HK-2 (cell line): ENCODE measurements around the gene CFAP54.

Source experiments
- DNase-seq: peaks from one replicate; pipeline ENCODE4 v3.0.0-alpha.2; 2018; ENCODE audit not compliant: unreplicated experiment

The CFAP54 gene

GRCh38 chr12:96824074-96824837 lies 334.9 kb downstream of the CFAP54 start:
- no peak for DNase-seq

DNA sequence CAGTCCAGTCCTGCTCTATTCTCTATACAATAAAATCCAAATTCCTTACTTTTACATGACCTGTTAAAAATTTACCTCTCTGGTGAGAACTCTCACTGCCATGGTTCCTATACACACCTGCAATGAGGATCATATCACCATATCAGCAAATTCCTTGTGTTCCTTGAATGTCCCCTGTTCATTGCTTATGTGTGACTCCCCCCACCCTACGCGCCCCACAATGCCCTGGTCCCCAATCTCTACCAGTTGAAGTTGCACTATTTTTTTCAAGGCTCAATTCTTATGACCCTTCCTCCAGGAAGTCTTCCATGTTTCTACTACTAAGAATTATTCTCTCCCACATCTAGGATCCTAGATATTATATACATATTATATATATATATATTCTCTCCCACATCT lies 335.5 kb downstream of the CFAP54 start:
- no peak for DNase-seq

- DNase-seq = no peak
Observed at GRCh38 chr12:96828169-96828789, 338.9 kb downstream of the CFAP54 start.

DNA sequence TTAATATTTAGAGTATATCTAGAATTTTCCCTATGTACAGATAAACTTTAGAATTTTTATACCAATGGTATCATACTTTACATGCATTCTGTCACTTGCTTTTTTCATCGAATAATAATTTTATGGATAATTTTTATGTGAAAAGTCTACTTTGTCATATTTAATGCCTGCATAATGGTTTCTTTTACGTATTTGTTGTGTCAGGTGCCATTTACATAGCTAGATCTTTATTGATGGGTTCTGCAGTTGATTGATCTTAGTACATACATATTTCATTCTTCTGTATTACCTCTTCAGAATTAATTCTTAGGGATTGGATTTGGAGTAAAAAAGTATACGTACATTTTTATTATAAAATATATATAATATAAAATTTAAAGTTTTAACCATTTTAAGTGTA lies 340.0 kb downstream of the CFAP54 start:
- no peak for DNase-seq

DNA sequence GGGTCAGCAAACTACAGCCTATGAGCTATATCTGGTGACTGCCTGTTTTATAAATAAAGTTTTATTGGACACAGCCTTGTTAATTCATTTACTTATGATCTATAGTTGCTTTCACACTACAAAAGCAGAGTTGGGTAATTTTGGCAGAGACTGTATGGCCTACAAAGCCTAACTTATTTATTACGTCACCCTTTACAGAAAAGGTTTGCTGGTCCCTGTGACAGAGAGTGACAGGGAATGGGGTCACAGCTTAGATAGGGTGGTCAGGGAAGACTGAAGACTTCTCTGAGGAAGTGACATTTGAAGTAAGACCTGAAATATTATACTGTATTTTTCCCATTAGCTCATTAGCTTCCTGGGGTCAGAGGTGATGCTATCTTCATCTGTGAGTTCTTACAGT lies 342.0 kb downstream of the CFAP54 start:
- no peak for DNase-seq

DNA sequence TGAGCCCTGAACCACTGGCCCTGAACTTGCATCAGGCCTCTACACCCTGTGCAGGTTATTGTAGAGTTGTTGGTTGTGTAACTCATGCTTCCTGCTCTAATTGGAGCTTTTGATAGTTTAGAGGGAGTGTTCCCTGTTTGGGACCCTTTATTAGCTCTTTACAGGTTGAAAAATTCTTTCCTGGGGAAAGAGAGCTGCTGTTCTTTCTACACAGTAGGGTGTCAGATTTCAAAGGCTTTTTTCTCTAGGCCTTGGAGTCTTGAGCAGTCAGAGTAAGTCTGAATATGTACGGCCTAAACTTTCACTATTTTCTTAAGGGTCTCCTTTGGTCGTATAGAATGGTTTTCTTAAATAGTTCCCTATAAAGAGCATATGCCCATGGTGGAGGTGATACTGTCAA lies 356.9 kb downstream of the CFAP54 start:
- no peak for DNase-seq

DNA sequence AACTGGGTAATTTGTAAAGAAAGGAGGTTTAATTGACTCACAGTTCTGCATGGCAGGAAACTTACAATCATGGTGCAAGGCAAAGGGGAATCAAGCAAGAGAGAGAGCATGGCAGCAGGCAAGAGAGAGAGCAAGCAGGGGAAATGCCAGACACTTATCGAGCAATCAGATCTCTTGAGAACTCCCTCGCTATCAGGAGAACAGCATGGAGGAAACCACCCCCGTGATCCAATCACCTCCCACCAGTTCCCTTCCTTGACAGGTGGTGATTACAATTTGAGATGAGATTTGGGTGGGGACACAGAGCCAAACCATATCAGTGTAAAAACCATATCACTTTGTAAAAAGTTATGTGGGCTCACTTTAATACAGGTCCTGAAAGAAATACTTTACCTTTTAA lies 361.3 kb downstream of the CFAP54 start:
- no peak for DNase-seq

GRCh38 chr12:96858162-96858561 lies 368.8 kb downstream of the CFAP54 start:
- no peak for DNase-seq

DNA sequence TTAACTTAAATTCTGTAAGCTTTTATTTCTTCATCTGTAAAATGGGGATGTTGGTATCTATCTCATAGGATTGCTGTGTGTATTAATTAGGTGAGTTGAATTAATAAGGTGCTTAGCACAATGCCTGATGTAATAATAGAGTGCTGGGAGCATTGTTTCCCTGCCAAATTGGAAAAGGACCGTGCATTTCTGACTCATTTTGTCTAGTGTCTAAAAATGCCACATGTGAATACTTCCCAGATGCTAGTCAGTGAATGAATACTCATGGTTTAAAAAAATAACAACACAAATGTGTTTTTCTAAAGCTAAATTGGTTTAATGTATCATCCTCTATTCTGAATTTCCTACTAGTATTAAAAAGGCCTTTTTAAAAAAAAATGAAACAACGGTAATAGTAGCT lies 372.3 kb downstream of the CFAP54 start:
- DNase-seq = no peak

GRCh38 chr12:96862326-96862725 lies 372.9 kb downstream of the CFAP54 start:
- DNase-seq = no peak

DNA sequence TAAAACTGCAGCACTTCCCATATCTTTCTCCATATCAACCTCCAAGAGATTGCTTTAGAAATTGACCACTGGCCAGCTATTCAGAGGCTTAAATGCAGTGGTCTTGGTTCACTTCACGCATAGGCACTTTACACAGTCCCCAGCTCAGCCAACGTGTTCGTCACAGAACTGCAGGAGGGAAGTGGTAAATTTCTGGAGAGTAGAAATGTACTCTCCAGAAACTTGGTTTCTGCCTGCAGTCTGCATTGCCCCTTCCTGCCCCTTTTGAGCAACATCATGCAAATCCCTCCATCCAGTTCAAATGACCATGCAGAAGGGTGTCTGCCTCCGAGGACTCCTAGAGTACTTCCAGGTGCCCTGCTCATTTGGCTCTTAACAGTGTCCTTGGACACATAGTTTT lies 375.0 kb downstream of the CFAP54 start:
- no peak for DNase-seq

- no peak for DNase-seq
Observed at GRCh38 chr12:96866801-96867590, 377.6 kb downstream of the CFAP54 start.

DNA sequence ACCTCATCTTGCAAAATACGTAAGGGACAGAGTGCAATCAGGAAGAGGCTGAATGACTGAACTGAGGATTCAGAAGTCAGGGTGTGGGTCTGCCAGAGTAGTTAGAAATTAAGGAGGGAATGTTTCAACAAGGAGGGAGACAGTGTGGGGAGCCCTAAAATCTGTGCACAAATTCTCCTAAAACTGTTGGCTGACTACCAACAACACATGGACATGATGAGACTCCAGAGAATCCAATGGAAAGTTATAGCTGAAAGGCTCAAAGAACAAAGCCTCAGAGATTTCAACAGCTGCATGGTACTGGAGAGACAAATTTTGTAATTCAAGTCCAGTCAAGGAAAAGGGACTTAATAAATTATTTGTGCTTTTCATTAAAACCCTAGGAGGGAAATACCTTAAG lies 381.6 kb downstream of the CFAP54 start:
- DNase-seq = no peak

- DNase-seq = no peak
Observed at GRCh38 chr12:96872961-96873360, 383.6 kb downstream of the CFAP54 start.

DNA sequence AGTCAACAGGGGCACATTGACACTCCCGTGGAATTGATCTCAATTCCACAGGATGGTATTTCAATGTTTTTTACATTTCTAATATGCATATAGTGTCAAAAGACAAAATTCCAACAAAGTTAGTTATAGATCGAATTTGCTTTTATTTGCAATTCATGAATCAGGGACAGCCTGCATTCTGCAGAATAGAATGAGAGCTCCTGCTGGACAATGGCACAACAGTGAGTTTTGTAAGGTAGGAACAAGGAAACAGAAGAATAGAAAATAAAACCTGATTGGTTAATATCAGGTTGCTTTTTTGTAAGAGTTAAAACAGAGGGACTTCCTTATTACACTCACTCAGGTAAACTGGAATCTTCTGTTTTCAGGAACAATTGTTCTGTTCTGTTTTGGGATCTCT lies 384.8 kb downstream of the CFAP54 start:
- no peak for DNase-seq

- no peak for DNase-seq
Observed at GRCh38 chr12:96876966-96877365, 387.6 kb downstream of the CFAP54 start.

- no peak for DNase-seq
Observed at GRCh38 chr12:96878704-96879103, 389.3 kb downstream of the CFAP54 start.

- DNase-seq = no peak
Observed at GRCh38 chr12:96879301-96879700, 389.9 kb downstream of the CFAP54 start.

- DNase-seq = no peak
Observed at GRCh38 chr12:96880220-96880619, 390.8 kb downstream of the CFAP54 start.

DNA sequence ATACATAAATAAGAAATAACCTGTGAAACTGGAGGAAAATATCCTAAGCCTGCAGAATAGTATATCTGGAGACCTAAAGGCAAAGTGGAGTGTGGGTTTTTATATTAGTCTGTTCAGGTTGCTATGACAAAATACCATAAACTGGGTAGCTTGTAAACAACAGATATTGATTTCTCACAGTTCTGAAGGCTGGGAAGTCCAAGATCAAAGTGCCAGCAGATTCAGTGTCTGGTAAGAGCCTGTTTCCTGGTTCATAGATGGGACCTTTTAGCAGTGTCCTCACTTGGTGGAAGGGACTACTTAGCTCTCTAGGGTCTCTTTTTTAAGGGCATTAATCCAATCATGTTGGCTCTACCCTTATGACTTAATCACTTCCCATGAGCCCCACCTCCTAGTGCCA lies 392.2 kb downstream of the CFAP54 start:
- DNase-seq = no peak

- no peak for DNase-seq
Observed at GRCh38 chr12:96882862-96883261, 393.5 kb downstream of the CFAP54 start.

- DNase-seq = no peak
Observed at GRCh38 chr12:96883571-96883970, 394.2 kb downstream of the CFAP54 start.
